Endothelial cell (in vitro differentiated cells): ENCODE measurements around the gene FLOT2. TPM values are rescaled to one million over a fixed set of nuclear protein-coding genes. Genes with fewer than 3 reads are reported as not detected.

Experiments
- DNase-seq: peaks from one replicate; pipeline ENCODE4 v3.0.0; 2021; ENCODE audit warnings: low spot score
- H3K27ac Mint-ChIP-seq: one replicate; pipeline ENCODE4 v1.8.0; 2021; ENCODE audit warnings: mixed read lengths, inconsistent platforms; ENCODE audit not compliant: unreplicated experiment
- H3K27me3 Mint-ChIP-seq: one replicate; pipeline ENCODE4 v1.8.0; 2021; ENCODE audit warnings: mild to moderate bottlenecking, moderate library complexity, mixed read lengths, inconsistent platforms; ENCODE audit not compliant: unreplicated experiment
- H3K36me3 Mint-ChIP-seq: one replicate; pipeline ENCODE4 v1.8.0; 2021; ENCODE audit warnings: mild to moderate bottlenecking, low read depth, mixed read lengths, inconsistent platforms; ENCODE audit not compliant: unreplicated experiment
- H3K4me1 Mint-ChIP-seq: one replicate; pipeline ENCODE4 v1.8.0; 2021; ENCODE audit warnings: mild to moderate bottlenecking, mixed read lengths, inconsistent platforms; ENCODE audit not compliant: unreplicated experiment
- H3K4me3 Mint-ChIP-seq: one replicate; pipeline ENCODE4 v1.8.0; 2021; ENCODE audit warnings: mild to moderate bottlenecking, mixed read lengths, inconsistent platforms; ENCODE audit not compliant: unreplicated experiment
- H3K9me3 Mint-ChIP-seq: one replicate; pipeline ENCODE4 v1.8.0; 2021; ENCODE audit warnings: mixed read lengths, inconsistent platforms; ENCODE audit not compliant: unreplicated experiment
- long read RNA-seq: library from polyadenylated mRNA; unstranded; transcript quantifications from one replicate; pipeline ENCODE4 v2.0.0, GENCODE V29; 2020; ENCODE audit not compliant: unreplicated experiment
- total RNA-seq: library from RNA; stranded (reverse); fragmentation: NEBNext Ultra II Directional; extraction: Animal tissue kit (Norgen Biotek cat#: 25700); gene quantifications from one replicate; pipeline ENCODE4 v1.2.1, GENCODE V29; 2021; ENCODE audit not compliant: unreplicated experiment
- TF ChIP-seq, protein P1 (sequence below): fragments of 200-600 bp; sonication (generic); IDR thresholded peaks from one replicate; pipeline ENCODE4 v1.5.0; 2021; ENCODE audit warnings: antibody characterized with exemption; ENCODE audit not compliant: unreplicated experiment

The FLOT2 gene, protein sequence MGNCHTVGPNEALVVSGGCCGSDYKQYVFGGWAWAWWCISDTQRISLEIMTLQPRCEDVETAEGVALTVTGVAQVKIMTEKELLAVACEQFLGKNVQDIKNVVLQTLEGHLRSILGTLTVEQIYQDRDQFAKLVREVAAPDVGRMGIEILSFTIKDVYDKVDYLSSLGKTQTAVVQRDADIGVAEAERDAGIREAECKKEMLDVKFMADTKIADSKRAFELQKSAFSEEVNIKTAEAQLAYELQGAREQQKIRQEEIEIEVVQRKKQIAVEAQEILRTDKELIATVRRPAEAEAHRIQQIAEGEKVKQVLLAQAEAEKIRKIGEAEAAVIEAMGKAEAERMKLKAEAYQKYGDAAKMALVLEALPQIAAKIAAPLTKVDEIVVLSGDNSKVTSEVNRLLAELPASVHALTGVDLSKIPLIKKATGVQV
- 156 TPM for total RNA-seq
- long read RNA-seq, transcript FLOT2-202 (11 exons, 2,618 nt): major isoform, 65 of 79 reads
- long read RNA-seq, partial matches to known transcripts: 3 of 79 reads
- long read RNA-seq, other reads (novel, unspliced or antisense): 8 of 79 reads

DNA sequence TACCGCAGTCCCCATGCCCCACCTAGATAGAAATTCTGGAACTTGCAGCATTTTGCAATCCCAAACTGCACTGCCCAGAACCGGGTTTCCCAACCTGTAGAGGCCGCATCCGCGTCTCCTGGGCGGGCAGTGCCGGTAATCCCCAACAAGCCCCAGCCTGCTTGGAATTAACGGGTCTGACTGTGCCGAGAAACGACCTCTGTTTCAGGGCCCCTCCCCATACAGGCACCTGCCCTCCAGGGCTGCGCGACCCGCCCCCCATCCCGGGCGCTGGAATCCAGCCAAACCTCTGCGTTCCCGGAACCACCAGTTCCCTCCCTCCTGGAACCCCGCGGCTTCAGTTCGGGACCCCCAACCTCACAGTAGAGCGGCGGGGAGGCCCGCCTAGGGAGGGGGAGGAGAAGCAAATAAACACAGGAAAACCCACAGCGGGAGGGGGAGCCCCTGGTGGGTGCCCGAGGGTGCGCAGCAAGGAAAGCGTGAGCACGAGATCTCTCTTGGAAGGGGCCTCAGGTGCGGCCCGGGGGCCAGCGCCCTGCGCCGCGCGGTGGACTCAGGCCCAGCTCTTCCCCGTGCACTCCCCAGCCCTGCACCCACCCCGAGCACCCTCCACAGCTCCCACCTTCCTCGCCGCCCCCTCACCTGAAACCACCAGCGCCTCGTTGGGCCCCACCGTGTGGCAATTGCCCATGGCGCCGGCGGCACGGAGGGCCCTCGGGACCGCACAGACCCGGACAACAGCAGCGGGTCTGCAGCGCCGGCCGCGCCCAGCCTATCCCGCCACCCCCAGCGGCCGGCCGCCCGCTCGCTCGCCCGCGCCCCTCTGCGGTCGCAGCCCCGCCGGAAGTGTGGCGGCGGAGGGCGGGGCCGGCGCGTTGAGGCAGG, at the start of gene FLOT2:
Gene FLOT2, minus strand, starts transcription at position 850 of the 885 bp plus-strand sequence. Its CDS starts 159 bp downstream, at position 691.
- DNase-seq: peak; percentile 60
- Mint-ChIP-seq H3K9me3 (no peaks in the 10 kb centered on the region), H3K36me3 (peaks cover 9% of the 10 kb centered on the region), H3K27me3 (peaks cover 10% of the 10 kb centered on the region), H3K4me1 (peaks cover 34% of the 10 kb centered on the region), H3K4me3 (peak within 1 kb of the TSS; percentile 93), H3K27ac (no peak within 1 kb of the TSS)
- TF ChIP-seq, protein P1, sequence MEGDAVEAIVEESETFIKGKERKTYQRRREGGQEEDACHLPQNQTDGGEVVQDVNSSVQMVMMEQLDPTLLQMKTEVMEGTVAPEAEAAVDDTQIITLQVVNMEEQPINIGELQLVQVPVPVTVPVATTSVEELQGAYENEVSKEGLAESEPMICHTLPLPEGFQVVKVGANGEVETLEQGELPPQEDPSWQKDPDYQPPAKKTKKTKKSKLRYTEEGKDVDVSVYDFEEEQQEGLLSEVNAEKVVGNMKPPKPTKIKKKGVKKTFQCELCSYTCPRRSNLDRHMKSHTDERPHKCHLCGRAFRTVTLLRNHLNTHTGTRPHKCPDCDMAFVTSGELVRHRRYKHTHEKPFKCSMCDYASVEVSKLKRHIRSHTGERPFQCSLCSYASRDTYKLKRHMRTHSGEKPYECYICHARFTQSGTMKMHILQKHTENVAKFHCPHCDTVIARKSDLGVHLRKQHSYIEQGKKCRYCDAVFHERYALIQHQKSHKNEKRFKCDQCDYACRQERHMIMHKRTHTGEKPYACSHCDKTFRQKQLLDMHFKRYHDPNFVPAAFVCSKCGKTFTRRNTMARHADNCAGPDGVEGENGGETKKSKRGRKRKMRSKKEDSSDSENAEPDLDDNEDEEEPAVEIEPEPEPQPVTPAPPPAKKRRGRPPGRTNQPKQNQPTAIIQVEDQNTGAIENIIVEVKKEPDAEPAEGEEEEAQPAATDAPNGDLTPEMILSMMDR: peak; percentile 24

DNA sequence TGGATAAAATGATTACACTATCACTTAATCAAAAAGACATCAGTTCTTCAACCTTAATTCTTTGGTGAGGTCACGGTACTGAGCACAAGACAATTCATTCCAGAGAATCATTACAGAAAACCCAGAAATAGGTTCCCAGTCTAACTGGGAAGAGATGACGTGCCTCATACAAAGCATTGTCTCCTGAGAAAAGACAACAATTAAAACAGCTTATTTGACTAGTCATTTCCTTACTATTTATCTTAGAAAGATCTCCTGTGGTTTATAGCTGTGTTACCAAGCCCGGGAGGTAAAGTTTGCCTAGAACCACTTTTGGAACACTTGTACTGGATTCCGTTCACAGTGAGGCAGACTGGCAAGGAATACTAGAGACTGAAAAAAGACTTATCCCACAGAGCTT, 48.7 kb upstream of the FLOT2 start:
- TF ChIP-seq, protein P1: no peak
- H3K4me1 Mint-ChIP-seq: peaks cover 20% of the 10 kb centered on the region
- H3K27me3 Mint-ChIP-seq: peaks cover 2% of the 10 kb centered on the region
- peak overlapping the region; percentile 77 for H3K27ac Mint-ChIP-seq
- peaks cover 28% of the 10 kb centered on the region for H3K36me3 Mint-ChIP-seq
- H3K4me3 Mint-ChIP-seq: no peak overlapping the region
- H3K9me3 Mint-ChIP-seq: no peaks in the 10 kb centered on the region
- no peak for DNase-seq

DNA sequence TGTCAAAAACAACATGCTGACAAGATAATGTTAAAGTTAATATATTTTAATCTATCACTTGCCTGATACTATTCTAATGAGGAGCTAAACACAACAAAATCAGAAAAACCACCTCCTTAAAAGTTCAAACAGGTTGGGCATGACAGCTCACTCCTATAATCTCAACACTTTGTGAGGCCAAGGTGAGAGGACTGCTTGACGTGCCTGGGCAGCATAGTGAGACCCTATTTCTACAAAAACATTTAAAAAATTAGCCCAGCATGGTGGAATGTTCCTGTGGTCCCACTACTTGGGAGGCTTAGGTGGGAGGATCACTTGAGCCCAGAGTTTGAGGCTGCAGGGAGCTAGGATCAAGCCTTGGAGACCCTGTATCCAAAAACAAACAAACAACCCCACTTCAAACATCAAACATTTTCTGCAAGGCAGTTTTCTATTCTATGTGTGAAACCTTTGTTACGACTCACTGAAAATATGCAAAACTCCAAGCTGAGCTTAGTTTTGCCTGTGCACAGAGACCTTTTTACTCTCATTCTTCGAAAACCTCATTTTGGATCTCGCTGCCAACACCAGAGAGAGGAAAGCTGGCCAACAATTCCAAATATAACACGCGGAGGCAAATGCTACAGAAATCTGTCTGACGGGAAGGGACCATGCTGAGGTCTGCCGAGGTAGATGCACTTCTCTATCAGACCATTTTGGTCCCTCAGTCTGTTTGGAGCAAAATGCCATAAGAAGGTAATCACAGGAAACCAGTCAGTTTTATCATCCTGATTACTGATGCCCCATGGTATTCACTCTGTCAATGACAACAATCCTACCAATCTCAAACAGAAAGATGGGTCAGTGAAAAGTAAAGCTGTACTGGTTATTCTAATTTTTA, 47.6 kb upstream of the FLOT2 start:
- Mint-ChIP-seq H3K4me1 (peaks cover 26% of the 10 kb centered on the region), H3K4me3 (no peak overlapping the region), H3K9me3 (no peaks in the 10 kb centered on the region), H3K27ac (no peak overlapping the region), H3K36me3 (peaks cover 31% of the 10 kb centered on the region), H3K27me3 (peaks cover 2% of the 10 kb centered on the region)
- DNase-seq: no peak
- TF ChIP-seq, protein P1: no peak

DNA sequence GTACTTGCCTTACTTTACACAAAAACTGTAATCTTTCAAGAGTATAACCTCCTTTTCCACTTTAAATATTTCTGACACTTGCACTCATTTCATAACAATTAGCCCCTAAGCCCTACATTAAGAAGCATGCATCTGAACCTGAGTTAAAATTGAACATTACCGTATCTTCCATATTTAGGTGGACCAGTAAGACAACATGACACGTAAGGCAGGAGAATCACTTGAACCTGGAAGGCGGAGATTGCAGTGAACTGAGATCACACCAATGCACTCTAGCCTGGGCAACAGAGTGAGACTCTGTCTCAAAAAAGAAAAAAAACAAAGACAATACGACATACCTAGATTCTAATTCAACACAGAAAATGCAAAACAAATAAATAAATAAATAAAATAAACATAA, 46.8 kb upstream of the FLOT2 start:
- Mint-ChIP-seq H3K9me3 (no peaks in the 10 kb centered on the region), H3K4me3 (no peak overlapping the region), H3K36me3 (peaks cover 31% of the 10 kb centered on the region), H3K27ac (no peak overlapping the region), H3K4me1 (peaks cover 28% of the 10 kb centered on the region), H3K27me3 (peaks cover 2% of the 10 kb centered on the region)
- no peak for DNase-seq
- TF ChIP-seq, protein P1: no peak
